Ishikawa (cell line): ENCODE measurements around the gene POLR3A.

Source experiments
- CEBPB ChIP-seq: IDR thresholded peaks from 2 replicates; pipeline ENCODE4 v1.6.1; 2012
- CREB1 ChIP-seq: IDR thresholded peaks from 2 replicates; pipeline ENCODE4 v1.6.1; 2012; ENCODE audit warnings: low read depth
- EGR1 ChIP-seq: IDR thresholded peaks from 2 replicates; pipeline ENCODE4 v1.6.1; 2012
- EP300 ChIP-seq: IDR thresholded peaks from 2 replicates; pipeline ENCODE4 v1.6.1; 2012; ENCODE audit warnings: borderline replicate concordance
- RAD21 ChIP-seq: IDR thresholded peaks from 2 replicates; pipeline ENCODE4 v1.6.1; 2012; ENCODE audit warnings: low read depth
- REST ChIP-seq: IDR thresholded peaks from 2 replicates; pipeline ENCODE4 v1.6.1; 2012; ENCODE audit warnings: low read depth, mild to moderate bottlenecking
- TAF1 ChIP-seq: IDR thresholded peaks from 2 replicates; pipeline ENCODE4 v1.6.1; 2012; ENCODE audit warnings: low read depth, mild to moderate bottlenecking
- TEAD4 ChIP-seq: IDR thresholded peaks from 2 replicates; pipeline ENCODE4 v1.6.1; 2012
- USF1 ChIP-seq: IDR thresholded peaks from 2 replicates; pipeline ENCODE4 v1.6.1; 2012
- YY1 ChIP-seq: IDR thresholded peaks from 2 replicates; pipeline ENCODE4 v1.6.1; 2012; ENCODE audit warnings: low read depth
- ZBTB7A ChIP-seq: IDR thresholded peaks from 2 replicates; pipeline ENCODE4 v1.6.1; 2012; ENCODE audit warnings: low read depth

- TF ChIP-seq REST: no peak
- no peak for TF ChIP-seq ZBTB7A
- peak; percentile 42; the same call in 1 of the 2 replicates for TF ChIP-seq YY1
- peak; percentile 52; the same call in 1 of the 2 replicates for TF ChIP-seq EP300
- no peak for TF ChIP-seq TAF1
- no peak for TF ChIP-seq EGR1
- TF ChIP-seq RAD21: peak; percentile 20
- TF ChIP-seq TEAD4: peak; percentile 77
- no peak for TF ChIP-seq CREB1
- 0 out of 2 replicates have a peak, but pooled peaks have one; percentile 15 for TF ChIP-seq CEBPB
- peak; percentile 11; the same call in 1 of the 2 replicates for TF ChIP-seq USF1
These were observed 86.0 kb downstream of the POLR3A start for GRCh38 chr10:77943121-77943901.
